Heart left ventricle (tissue), 16 donors: Measurements from ENCODE around the gene FAAP20. TPM values are rescaled to one million over a fixed set of nuclear protein-coding genes. Genes with fewer than 3 reads are reported as not detected.
A peak's percentile ranks its signal among the peaks of the same experiment; 100 is the strongest.

ENCODE experiments used
- ATAC-seq, 4 donors: fragments of 200-7000 bp; cut with Tn5 transposase; one replicate each; pipeline ENCODE4 v1.9.1; 2020 to 2022; ENCODE audit warnings: moderate library complexity in 4 of 4, mild to moderate bottlenecking in 3 of 4, moderate number of reproducible peaks in 1 of 4
- DNase-seq, 5 donors: peaks; one replicate each; pipeline ENCODE4 v3.0.0-alpha.2; 2020
- H3K27ac ChIP-seq, 12 donors: fragments of 200-600 bp; sonication (generic) in 4 of 12; one replicate each; pipeline versions ENCODE4 v1.5.0 to v1.8.0; 2016 to 2022; ENCODE audit warnings: mild to moderate bottlenecking in 2 of 12
- H3K27me3 ChIP-seq, 9 donors: fragments of 200-600 bp; sonication (generic) in 2 of 9; one replicate each; pipeline versions ENCODE4 v1.5.1 to v1.8.0; 2016 to 2022; ENCODE audit warnings: mild to moderate bottlenecking in 3 of 9
- H3K36me3 ChIP-seq, 9 donors: fragments of 200-600 bp; sonication (generic) in 2 of 9; one replicate each; pipeline versions ENCODE4 v1.5.0 to v1.8.0; 2018 to 2022; ENCODE audit warnings: mild to moderate bottlenecking in 2 of 9
- H3K4me1 ChIP-seq, 12 donors: fragments of 200-600 bp; sonication (generic) in 4 of 12; one replicate each; pipeline versions ENCODE4 v1.5.0 to v1.8.0; 2016 to 2022; ENCODE audit warnings: mild to moderate bottlenecking in 3 of 12
- H3K4me3 ChIP-seq, 12 donors: fragments of 200-600 bp; sonication (generic) in 4 of 12; one replicate each; pipeline versions ENCODE4 v1.5.0 to v1.8.0; 2017 to 2022; ENCODE audit warnings: mild to moderate bottlenecking in 9 of 12, moderate library complexity in 4 of 12
- H3K9me3 ChIP-seq, 12 donors: fragments of 200-600 bp; sonication (generic) in 4 of 12; one replicate each; pipeline versions ENCODE4 v1.5.0 to v1.8.0; 2016 to 2022; ENCODE audit warnings: mild to moderate bottlenecking in 1 of 12
- CTCF ChIP-seq, 12 donors: fragments of 200-600 bp; sonication (generic) in 4 of 12; IDR thresholded peaks; one replicate each; pipeline versions ENCODE4 v1.5.0 to v1.8.0; 2018 to 2022; ENCODE audit warnings: antibody characterized with exemption in 12 of 12, mild to moderate bottlenecking in 5 of 12
- POLR2A ChIP-seq, 2 donors: fragments of 450-650 bp; IDR thresholded peaks; one replicate each; pipeline ENCODE4 v1.6.1; 2017; ENCODE audit warnings: antibody characterized with exemption in 2 of 2, mild to moderate bottlenecking in 2 of 2, moderate library complexity in 2 of 2
- WGBS, 4 donors: extraction: QIAGEN DNeasy Blood & Tissue Kit in 2 of 4; methylation state at CpG; one replicate each; pipeline versions ENCODE4 v1.1.5 to v1.1.7; 2013 to 2018; 5-methylcytosine and 5-hydroxymethylcytosine counted together
- intact Hi-C, 10 donors: fragments of 100-400 bp; cut with DNase I; formaldehyde crosslinking; loops; one replicate each; pipeline versions ENCODE4 v1.11.1 to v1.14.2; 2022
- polyA plus RNA-seq, 2 donors: library from polyadenylated mRNA; stranded (reverse); fragments of 200-250 nt; gene quantifications; one replicate each; pipeline ENCODE4 v1.2.3, GENCODE V29; 2013
- total RNA-seq, 9 donors: library from RNA; depleted of rRNA in 2 of 9; stranded (reverse); fragments of >200 nt in 2 of 9; fragmentation: NEBNext Ultra II Directional in 3 of 9; extraction: Animal tissue kit (Norgen Biotek cat#: 25700) in 3 of 9; gene quantifications; one replicate each; pipeline versions ENCODE4 v1.1.0 to v1.2.4, GENCODE V29; 2016 to 2023
- donor health status: ischemic (EF 13 %, LVEDD 7.1; RV severe dilation, severe dysfunction).
- donor health status: healthy with polysubstance abuse.
- donor health status: DM: no; HTN: yes; CAD: no.
- donor health status: DM: no; HTN: no; CAD: no.
- donor health status: ischemic (EF 25% LVEDD 6.9; RV normal size, moderate dysfunction).
- donor health status: ischemic (EF 25% LVEDD 5.7; RV mildly dilated, moderate dysfunction).
- donor health status: healthy.
- donor health status: DM: yes; HTN: yes; CAD: no.
- donor health status: ischemic (EF 35%, LVEDD 5.7; RV mildly dilated, moderate dysfunction).
- donor health status: nonischemic (EF 11% LVEDD 7.7; RV severe dilation, severe dysfunction).
- donor health status: DM: yes; HTN: yes; CAD: no.
- donor health status: PGD.
- donor health status: ischemic (EF 29% LVEDD 5.4; RV normal size, mild dysfunction).
- donor health status: nonischemic (EF 23%, LVEDD 6.1; RV moderate dilation, normal function).

The FAAP20 gene
- total and polyA plus RNA-seq, 11 donors = 20.9 to 61.3 (median 36.6) TPM

GRCh38 chr1:2216767-2217058 is 22.1 kb upstream of the FAAP20 start:
- peak in 2 of 5 donors; percentile 17 to 63 for DNase-seq
- ATAC-seq = no peak
- intact Hi-C loops = no loop called here
- Histone ChIP-seq H3K27me3 (no peaks in the 10 kb centered on the region), H3K27ac (no peak overlapping the region), H3K4me3 (no peak overlapping the region), H3K36me3 (no peaks in the 10 kb centered on the region), H3K9me3 (no peaks in the 10 kb centered on the region), H3K4me1 (peaks cover 16 to 41% (median 35%) of the 10 kb centered on the region in 12 donors)
- no peak for TF ChIP-seq POLR2A (IDR thresholded peaks at IDR 0.05)
- no peak for TF ChIP-seq CTCF (IDR thresholded peaks at IDR 0.05)
- 73 to 94% (median 83%) methylated on average over 3 to 7 of the region's 7 CpGs for WGBS, 4 donors

GRCh38 chr1:2215909-2216766 is 21.6 kb upstream of the FAAP20 start:
- ATAC-seq = no peak
- Histone ChIP-seq H3K4me3 (no peak overlapping the region), H3K4me1 (peaks cover 16 to 45% (median 37%) of the 10 kb centered on the region in 12 donors), H3K27me3 (no peaks in the 10 kb centered on the region), H3K9me3 (no peaks in the 10 kb centered on the region), H3K36me3 (no peaks in the 10 kb centered on the region), H3K27ac (no peak overlapping the region)
- 92 to 96% (median 95%) methylated on average over 12 to 25 of the region's 25 CpGs for WGBS, 4 donors
- DNase-seq = peak in 3 of 5 donors; percentile 16 to 28 (median 26)
- TF ChIP-seq CTCF (IDR thresholded peaks at IDR 0.05) = no peak
- no peak for TF ChIP-seq POLR2A (IDR thresholded peaks at IDR 0.05)
- intact Hi-C loops = no loop called here

- peak; percentile 16 to 65 (median 29) for DNase-seq
- peak overlapping the region in 8 of 12 donors; percentile 95 to 100 (median 97) for H3K27ac ChIP-seq
- 90 to 96% (median 93%) methylated on average over 6 to 14 of the region's 14 CpGs for WGBS, 4 donors
Measured at GRCh38 chr1:2215329-2215728, 20.8 kb upstream of the FAAP20 start.

More at GRCh38 chr1:2215329-2215728, 20.8 kb upstream of the FAAP20 start:
- no peaks in the 10 kb centered on the region for H3K36me3 ChIP-seq
- TF ChIP-seq CTCF (IDR thresholded peaks at IDR 0.05) = no peak
- TF ChIP-seq POLR2A (IDR thresholded peaks at IDR 0.05) = no peak
- H3K4me1 ChIP-seq = peaks cover 16 to 45% (median 37%) of the 10 kb centered on the region in 12 donors
- H3K9me3 ChIP-seq = no peaks in the 10 kb centered on the region
- no peaks in the 10 kb centered on the region for H3K27me3 ChIP-seq
- intact Hi-C loops = no loop called here
- ATAC-seq = no peak
- no peak overlapping the region for H3K4me3 ChIP-seq
